ENCODE data around the gene PPP1R8. TPM values are rescaled to one million over a fixed set of nuclear protein-coding genes. Genes with fewer than 3 reads are reported as not detected.

Gene PPP1R8
- total RNA-seq, 2 donors from 2014 or later = 8.9 to 11.2 TPM

GRCh38 chr1:27876341-27877114 is 45.9 kb downstream of the PPP1R8 start:
- peaks cover 8% of the 10 kb centered on the region for H3K4me1 ChIP-seq
- TF ChIP-seq CTCF (IDR thresholded peaks at IDR 0.05) (no peak), POLR2A (IDR thresholded peaks at IDR 0.05) (peak in 1 of 3 donors; percentile 15)
- H3K4me3 ChIP-seq = no peak overlapping the region
- no peaks in the 10 kb centered on the region for H3K36me3 ChIP-seq (replicated peaks in 1 of 2; ENCODE audit: insufficient read depth in 1 of 2, low read depth in 2 of 2)
- ATAC-seq (no peak), DNase-seq (no peak)
- intact Hi-C loops (cut with DNase I) = no loop called here
- no peak overlapping the region for H3K27ac ChIP-seq
- H3K27me3 ChIP-seq = no peaks in the 10 kb centered on the region
- H3K9me3 ChIP-seq = no peaks in the 10 kb centered on the region
- 63 to 77% methylated on average over 9 to 18 of the region's 18 CpGs for WGBS, 2 donors

DNA sequence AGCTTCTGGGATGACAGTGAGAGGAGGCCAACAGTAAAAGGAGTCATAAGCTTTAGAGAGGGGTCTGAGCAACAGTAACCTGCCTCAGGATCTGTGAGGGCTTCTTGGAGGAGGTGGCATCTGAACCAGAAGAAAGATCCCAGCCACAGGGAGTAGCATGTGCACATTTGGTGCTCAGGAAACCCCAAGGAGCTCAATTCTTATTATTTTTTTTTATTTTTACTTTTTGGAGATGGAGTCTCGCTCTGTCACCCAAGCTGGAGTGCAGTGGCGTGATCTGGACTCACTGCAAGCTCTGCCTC is 46.5 kb downstream of the PPP1R8 start:
- ATAC-seq = no peak
- Histone ChIP-seq H3K9me3 (no peaks in the 10 kb centered on the region), H3K27ac (no peak overlapping the region), H3K27me3 (no peaks in the 10 kb centered on the region), H3K36me3 (replicated peaks in 1 of 2; ENCODE audit: insufficient read depth in 1 of 2, low read depth in 2 of 2) (no peaks in the 10 kb centered on the region), H3K4me3 (no peak overlapping the region), H3K4me1 (peaks cover 8% of the 10 kb centered on the region)
- WGBS, 2 donors = 98 to 100% methylated on average over 2 of the region's 2 CpGs
- no peak for TF ChIP-seq CTCF (IDR thresholded peaks at IDR 0.05)
- TF ChIP-seq POLR2A (IDR thresholded peaks at IDR 0.05) = no peak
- intact Hi-C loops (cut with DNase I) = no loop called here
- no peak for DNase-seq

DNA sequence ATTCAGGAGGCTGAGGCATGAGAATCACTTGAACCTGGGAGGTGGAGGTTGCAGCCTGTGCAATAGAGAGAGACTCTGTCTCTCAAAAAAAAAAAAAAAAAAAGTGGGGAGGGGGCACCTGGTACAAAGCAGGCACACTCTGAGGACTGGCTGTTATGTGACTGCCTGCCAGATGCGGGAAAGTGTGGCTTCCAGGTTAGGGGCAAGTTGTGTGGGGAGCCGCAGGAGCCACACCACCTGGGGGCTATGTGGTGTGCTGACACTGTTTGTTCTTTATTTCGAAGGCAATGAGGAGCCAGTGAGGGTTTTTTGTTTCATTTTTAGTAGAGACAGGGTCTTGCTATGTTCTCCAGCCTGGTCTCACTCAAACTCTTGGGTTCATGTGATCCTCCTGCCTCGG is 47.5 kb downstream of the PPP1R8 start:
- no peaks in the 10 kb centered on the region for H3K27me3 ChIP-seq
- DNase-seq (no peak), ATAC-seq (no peak)
- no peaks in the 10 kb centered on the region for H3K9me3 ChIP-seq
- H3K4me1 ChIP-seq = peaks cover 2% of the 10 kb centered on the region
- H3K36me3 ChIP-seq (replicated peaks in 1 of 2; ENCODE audit: insufficient read depth in 1 of 2, low read depth in 2 of 2) = no peaks in the 10 kb centered on the region
- TF ChIP-seq POLR2A (IDR thresholded peaks at IDR 0.05) (no peak), CTCF (IDR thresholded peaks at IDR 0.05) (no peak)
- intact Hi-C loops (cut with DNase I) = no loop called here
- WGBS, 2 donors = 67 to 76% methylated on average over 4 of the region's 4 CpGs
- no peak overlapping the region for H3K27ac ChIP-seq
- no peak overlapping the region for H3K4me3 ChIP-seq

DNA sequence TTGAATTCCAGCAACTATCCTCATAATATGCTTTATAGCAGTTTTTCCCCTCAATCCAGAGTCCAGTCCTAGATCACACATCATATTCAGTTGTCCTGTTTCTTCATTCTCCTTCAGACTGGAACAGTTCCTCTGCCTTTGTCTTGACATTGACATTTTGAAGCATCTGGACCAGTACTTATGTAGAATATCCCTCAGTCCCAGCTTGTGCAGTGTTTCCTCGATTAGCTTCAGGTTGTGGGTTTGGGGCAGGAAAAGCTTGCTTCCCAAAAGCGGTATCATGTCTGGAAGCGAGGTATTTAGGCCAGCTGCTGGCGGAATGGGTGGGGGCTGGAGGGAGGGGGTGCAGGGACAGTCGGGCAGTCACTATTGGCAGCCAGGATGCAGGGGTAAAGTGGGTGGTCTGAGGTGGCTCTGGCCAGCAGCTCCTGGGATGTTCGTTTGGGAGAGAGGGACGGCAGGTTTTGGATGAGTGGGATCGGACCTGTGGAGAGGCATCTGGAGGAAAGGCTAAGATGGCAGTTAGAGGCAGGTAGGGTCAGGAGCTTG is 48.3 kb downstream of the PPP1R8 start:
- 59 to 64% methylated on average over 8 of the region's 8 CpGs for WGBS, 2 donors
- Histone ChIP-seq H3K27ac (no peak overlapping the region), H3K27me3 (no peaks in the 10 kb centered on the region), H3K4me1 (no peaks in the 10 kb centered on the region), H3K36me3 (replicated peaks in 1 of 2; ENCODE audit: insufficient read depth in 1 of 2, low read depth in 2 of 2) (no peaks in the 10 kb centered on the region), H3K9me3 (no peaks in the 10 kb centered on the region), H3K4me3 (no peak overlapping the region)
- intact Hi-C loops (cut with DNase I) = no loop called here
- no peak for TF ChIP-seq CTCF (IDR thresholded peaks at IDR 0.05)
- no peak for TF ChIP-seq POLR2A (IDR thresholded peaks at IDR 0.05)
- no peak for DNase-seq
- ATAC-seq = no peak
